Measurements from ENCODE around the gene GNLY. TPM values are rescaled to one million over a fixed set of nuclear protein-coding genes. Genes with fewer than 3 reads are reported as not detected.

The GNLY gene
- total and polyA plus RNA-seq, 5 experiments from 2014 or later: 5.3 to 1,108 (median 21.0) TPM

Other genes with a start within 250 kb of the GNLY start
- gene MAT2A, start 155.2 kb upstream of the GNLY start, total RNA-seq: 100 to 1,000 TPM; 192 to 205 TPM
- 100 to 1,000 TPM in 1 of 3 donors, 10 to 100 TPM in 2; 68.1 to 103 (median 73.0) TPM for gene MAT2A, start 155.2 kb upstream of the GNLY start, polyA plus RNA-seq
- 10 to 100 TPM; 30.9 to 35.8 TPM for gene GGCX, start 132.9 kb upstream of the GNLY start, total RNA-seq
- 10 to 100 TPM; 10.4 to 14.6 (median 14.0) TPM for gene GGCX, start 132.9 kb upstream of the GNLY start, polyA plus RNA-seq
- gene VAMP8, start 116.8 kb upstream of the GNLY start, total RNA-seq: 10 to 100 TPM; 71.4 to 73.9 TPM
- gene VAMP8, start 116.8 kb upstream of the GNLY start, polyA plus RNA-seq: 100 to 1,000 TPM; 321 to 405 (median 373) TPM
- 10 to 100 TPM; 24.6 to 24.7 TPM for gene VAMP5, start 109.9 kb upstream of the GNLY start, total RNA-seq
- gene VAMP5, start 109.9 kb upstream of the GNLY start, polyA plus RNA-seq: 100 to 1,000 TPM; 135 to 143 (median 139) TPM
- gene RNF181, start 98.6 kb upstream of the GNLY start, total RNA-seq: 10 to 100 TPM; 66.0 to 73.8 TPM
- 100 to 1,000 TPM; 165 to 206 (median 173) TPM for gene RNF181, start 98.6 kb upstream of the GNLY start, polyA plus RNA-seq
- 10 to 100 TPM; 14.1 to 15.9 TPM for gene TMEM150A, start 91.7 kb upstream of the GNLY start, total RNA-seq
- 10 to 100 TPM; 11.6 to 15.1 (median 13.8) TPM for gene TMEM150A, start 91.7 kb upstream of the GNLY start, polyA plus RNA-seq
- 10 to 100 TPM; 86.4 to 95.2 TPM for gene C2orf68, start 82.3 kb upstream of the GNLY start, total RNA-seq
- gene C2orf68, start 82.3 kb upstream of the GNLY start, polyA plus RNA-seq: 10 to 100 TPM; 15.7 to 21.1 (median 20.4) TPM
- 10 to 100 TPM; 53.0 to 59.5 TPM for gene USP39, start 78.2 kb upstream of the GNLY start, total RNA-seq
- 10 to 100 TPM; 56.4 to 69.3 (median 57.9) TPM for gene USP39, start 78.2 kb upstream of the GNLY start, polyA plus RNA-seq
- not detected for gene SFTPB, start 26.2 kb upstream of the GNLY start, total RNA-seq
- under 1 TPM in 1 of 3 donors, not detected in 2; 0.06 TPM for gene SFTPB, start 26.2 kb upstream of the GNLY start, polyA plus RNA-seq
- gene ATOH8, start 59.6 kb downstream of the GNLY start, total RNA-seq: not detected
- not detected for gene ATOH8, start 59.6 kb downstream of the GNLY start, polyA plus RNA-seq
- gene ST3GAL5, start 194.6 kb downstream of the GNLY start, total RNA-seq: 10 to 100 TPM; 42.1 to 44.1 TPM
- 10 to 100 TPM; 17.1 to 23.8 (median 17.3) TPM for gene ST3GAL5, start 194.6 kb downstream of the GNLY start, polyA plus RNA-seq